Stimulated activated memory B cell treated with anti-CD40 and anti-IgM and Interleukin-4, amounts not matched to agents 10 μg/mL and 1 μg/mL and 100 μg/mL, for 72 hours (primary cell): Measurements from ENCODE around the gene CD300LF.

Experiments used
- ATAC-seq: fragments of 150-1000 bp; cut with Tn5 transposase; 2 replicates; pipeline ENCODE4 v1.10.0; 2021
- H3K27ac Mint-ChIP-seq: one replicate; pipeline ENCODE4 v1.8.0; 2022; ENCODE audit warnings: mild to moderate bottlenecking, mixed read lengths
- H3K27me3 Mint-ChIP-seq: one replicate; pipeline ENCODE4 v1.8.0; 2022; ENCODE audit warnings: mixed read lengths
- H3K36me3 Mint-ChIP-seq: one replicate; pipeline ENCODE4 v1.8.0; 2022; ENCODE audit warnings: mixed read lengths
- H3K4me1 Mint-ChIP-seq: one replicate; pipeline ENCODE4 v1.8.0; 2022; ENCODE audit warnings: mixed read lengths
- H3K4me3 Mint-ChIP-seq: one replicate; pipeline ENCODE4 v1.8.0; 2022; ENCODE audit warnings: mild to moderate bottlenecking, moderate library complexity, mixed read lengths
- H3K9me3 Mint-ChIP-seq: one replicate; pipeline ENCODE4 v1.8.0; 2022; ENCODE audit warnings: mixed read lengths

The CD300LF gene

DNA sequence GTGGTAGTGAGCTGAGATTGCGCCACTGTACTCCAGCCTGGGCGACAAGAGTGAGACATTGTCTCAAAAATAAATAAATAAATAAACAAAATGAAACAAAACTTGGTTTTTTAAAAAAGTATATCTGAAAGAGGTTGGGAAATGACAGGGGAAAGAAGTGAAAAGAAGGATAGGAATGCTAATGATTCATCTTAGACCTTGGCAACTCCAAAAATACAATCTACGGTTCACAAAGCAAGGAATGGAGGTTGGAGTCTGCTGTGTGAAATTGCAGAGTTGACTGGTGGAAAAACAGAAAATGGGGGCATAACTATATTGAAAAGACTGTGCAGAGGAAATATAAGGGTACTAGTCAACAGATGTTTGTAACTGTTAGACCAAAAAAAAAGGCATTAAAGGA is 49.2 kb downstream of the CD300LF start:
- peaks cover 56% of the 10 kb centered on the region for H3K27me3 Mint-ChIP-seq

DNA sequence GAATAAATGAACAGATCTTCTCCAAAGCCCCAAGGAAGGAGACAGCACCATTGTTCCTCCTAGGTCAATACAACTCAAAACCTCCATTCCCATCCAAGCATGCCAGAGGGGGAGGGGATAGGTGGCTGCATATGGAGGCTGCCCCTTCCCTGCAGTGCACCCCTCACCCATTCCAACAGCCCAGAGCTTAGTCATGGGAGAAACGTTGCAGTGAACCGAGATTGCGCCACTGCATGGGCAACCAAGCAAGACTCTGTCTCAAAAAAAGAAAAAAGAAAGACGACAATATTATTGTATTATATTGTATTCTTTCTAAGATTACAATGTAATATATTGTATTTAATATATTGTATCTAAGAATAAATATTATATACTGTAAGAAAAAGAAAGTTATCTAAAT is 52.8 kb downstream of the CD300LF start:
- H3K4me1 Mint-ChIP-seq: peaks cover 15% of the 10 kb centered on the region
- peaks cover 65% of the 10 kb centered on the region for H3K27me3 Mint-ChIP-seq
- H3K4me3 Mint-ChIP-seq: no peak overlapping the region
- H3K36me3 Mint-ChIP-seq: peaks cover 7% of the 10 kb centered on the region
- ATAC-seq: no peak
- H3K9me3 Mint-ChIP-seq: peaks cover 3% of the 10 kb centered on the region
- H3K27ac Mint-ChIP-seq: no peak overlapping the region

More for the DNA sequence above, 49.2 kb downstream of the CD300LF start:
- no peak for ATAC-seq
- H3K9me3 Mint-ChIP-seq: peaks cover 3% of the 10 kb centered on the region
- H3K36me3 Mint-ChIP-seq: peaks cover 7% of the 10 kb centered on the region
- H3K27ac Mint-ChIP-seq: no peak overlapping the region
- H3K4me1 Mint-ChIP-seq: peaks cover 6% of the 10 kb centered on the region
- no peak overlapping the region for H3K4me3 Mint-ChIP-seq

DNA sequence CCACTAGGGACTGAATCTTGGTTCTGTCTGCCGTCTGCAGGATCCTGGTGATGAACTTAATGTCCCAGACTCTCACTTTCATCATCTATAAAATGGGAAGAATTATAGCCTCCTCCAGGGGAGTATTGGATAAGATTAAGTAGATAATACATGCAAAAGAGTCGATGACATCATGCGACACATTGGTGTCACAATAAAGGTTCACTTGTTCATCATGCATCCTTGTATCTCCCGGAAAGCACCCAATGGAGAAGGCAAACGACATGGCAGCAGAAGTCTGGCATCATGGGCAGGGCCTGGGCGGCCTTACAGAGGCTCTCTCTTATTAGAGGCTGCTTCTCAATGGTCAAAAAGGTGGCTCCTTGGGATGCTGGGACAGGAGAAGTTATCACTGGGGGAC is 54.1 kb downstream of the CD300LF start:
- ATAC-seq: no peak
- peaks cover 68% of the 10 kb centered on the region for H3K27me3 Mint-ChIP-seq
- H3K9me3 Mint-ChIP-seq: peaks cover 3% of the 10 kb centered on the region
- peaks cover 7% of the 10 kb centered on the region for H3K36me3 Mint-ChIP-seq
- H3K27ac Mint-ChIP-seq: no peak overlapping the region
- H3K4me1 Mint-ChIP-seq: peaks cover 12% of the 10 kb centered on the region
- no peak overlapping the region for H3K4me3 Mint-ChIP-seq

DNA sequence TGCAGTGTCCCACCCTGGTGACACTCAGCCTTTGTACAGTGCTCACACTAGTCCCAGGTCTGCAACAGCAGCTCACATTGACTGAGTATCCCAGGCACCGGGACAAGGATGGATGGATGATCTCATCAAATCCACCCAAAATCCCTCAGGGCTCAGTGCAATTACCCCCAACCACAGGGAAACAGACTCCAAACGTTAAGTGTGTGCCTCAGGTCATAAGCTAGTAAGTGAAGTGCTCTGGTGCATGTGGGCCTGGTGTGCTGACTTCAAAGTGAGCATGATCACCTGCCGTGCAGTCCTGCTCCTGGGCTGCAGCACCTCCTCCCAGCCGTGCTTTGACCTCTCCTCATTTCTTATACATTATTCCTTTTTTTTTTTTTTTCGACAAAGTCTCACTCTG is 58.0 kb downstream of the CD300LF start:
- no peaks in the 10 kb centered on the region for H3K9me3 Mint-ChIP-seq
- H3K36me3 Mint-ChIP-seq: no peaks in the 10 kb centered on the region
- H3K27ac Mint-ChIP-seq: no peak overlapping the region
- peaks cover 9% of the 10 kb centered on the region for H3K4me1 Mint-ChIP-seq
- peaks cover 69% of the 10 kb centered on the region for H3K27me3 Mint-ChIP-seq
- no peak overlapping the region for H3K4me3 Mint-ChIP-seq
- ATAC-seq: no peak

DNA sequence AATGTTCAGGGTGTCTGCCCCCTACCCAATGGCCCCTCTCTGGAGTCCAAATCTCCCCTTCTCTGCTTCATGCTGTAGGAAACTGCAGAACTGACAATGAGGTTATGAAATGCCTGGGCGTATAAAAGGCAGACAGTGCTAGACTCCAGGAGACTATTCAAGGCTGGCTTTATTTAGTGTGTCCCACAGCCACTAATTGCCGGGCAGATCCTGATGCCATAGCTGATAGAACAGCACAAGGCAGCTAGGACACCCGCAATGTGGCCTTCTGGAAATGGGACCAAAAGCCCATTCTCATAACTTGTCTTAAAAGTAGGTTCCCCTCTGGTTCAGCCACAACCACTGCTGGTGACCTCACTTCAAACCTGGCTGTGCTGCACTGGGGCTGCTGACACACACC is 60.7 kb downstream of the CD300LF start:
- Mint-ChIP-seq H3K9me3 (no peaks in the 10 kb centered on the region), H3K27me3 (peaks cover 67% of the 10 kb centered on the region), H3K4me1 (peaks cover under 1% of the 10 kb centered on the region), H3K36me3 (no peaks in the 10 kb centered on the region), H3K27ac (no peak overlapping the region), H3K4me3 (no peak overlapping the region)
- ATAC-seq: no peak

DNA sequence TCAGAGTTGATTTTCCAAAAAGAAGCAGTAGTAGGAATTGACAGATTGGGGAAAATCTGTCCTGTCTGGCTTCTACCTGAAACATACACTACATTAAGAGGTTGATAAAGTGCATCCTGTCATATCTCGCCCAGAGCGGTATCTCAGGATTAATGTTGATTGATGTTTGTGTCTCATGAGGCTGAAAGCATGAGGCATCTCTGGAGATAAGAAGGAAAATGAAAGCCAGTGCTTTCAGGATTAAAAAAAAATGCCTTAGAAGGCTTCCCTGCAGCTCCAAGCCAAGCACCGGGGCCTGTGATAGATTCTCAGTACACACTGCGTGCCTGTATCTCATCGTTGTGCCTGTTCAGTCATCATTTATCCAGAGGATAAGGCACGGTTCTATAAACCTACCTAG is 62.8 kb downstream of the CD300LF start:
- H3K27me3 Mint-ChIP-seq: peaks cover 80% of the 10 kb centered on the region
- no peaks in the 10 kb centered on the region for H3K36me3 Mint-ChIP-seq
- ATAC-seq: no peak
- no peaks in the 10 kb centered on the region for H3K9me3 Mint-ChIP-seq
- H3K27ac Mint-ChIP-seq: no peak overlapping the region
- peaks cover 14% of the 10 kb centered on the region for H3K4me1 Mint-ChIP-seq
- no peak overlapping the region for H3K4me3 Mint-ChIP-seq

DNA sequence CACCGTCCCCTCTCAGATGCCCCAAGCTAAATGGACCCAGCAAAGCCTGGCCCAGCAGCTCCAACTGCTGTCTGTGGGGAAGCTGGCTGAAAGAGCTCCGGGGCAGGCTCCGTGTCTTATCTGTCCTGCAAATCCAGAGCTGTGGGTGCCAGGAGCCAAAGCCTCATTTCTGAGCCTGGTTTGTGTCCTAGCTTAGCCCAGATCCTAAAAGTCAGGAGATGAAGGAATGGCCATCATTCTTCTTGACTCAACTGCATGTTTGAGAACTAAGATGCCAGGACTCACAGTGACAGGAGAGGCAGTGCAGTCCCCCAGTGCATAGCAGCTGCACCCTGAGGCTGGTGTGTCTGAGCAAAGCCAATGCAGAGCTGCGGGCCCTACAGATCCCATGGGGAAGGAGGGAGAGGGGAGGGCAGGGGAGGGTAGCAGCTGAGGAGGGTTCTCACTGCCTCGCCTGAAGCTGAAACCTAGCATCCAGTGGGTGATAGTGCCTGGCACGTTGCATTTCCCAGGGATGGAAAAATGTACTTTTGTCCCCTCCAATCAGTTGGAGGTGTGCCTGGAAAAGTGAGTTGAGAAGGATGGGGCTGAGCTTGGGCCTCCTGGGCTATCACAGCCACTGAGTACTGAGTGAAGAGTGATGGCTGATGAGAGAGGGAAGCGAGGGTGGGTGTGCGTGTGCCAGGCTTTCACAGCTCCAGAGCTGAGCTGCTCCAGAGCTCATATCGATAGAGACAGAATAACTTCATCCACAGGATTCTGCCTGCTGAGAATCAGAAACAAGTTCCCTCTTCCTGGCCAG is 64.7 kb downstream of the CD300LF start:
- no peaks in the 10 kb centered on the region for H3K36me3 Mint-ChIP-seq
- H3K27ac Mint-ChIP-seq: no peak overlapping the region
- H3K27me3 Mint-ChIP-seq: peaks cover 78% of the 10 kb centered on the region
- ATAC-seq: no peak
- H3K4me1 Mint-ChIP-seq: peaks cover 30% of the 10 kb centered on the region
- no peaks in the 10 kb centered on the region for H3K9me3 Mint-ChIP-seq
- H3K4me3 Mint-ChIP-seq: no peak overlapping the region

DNA sequence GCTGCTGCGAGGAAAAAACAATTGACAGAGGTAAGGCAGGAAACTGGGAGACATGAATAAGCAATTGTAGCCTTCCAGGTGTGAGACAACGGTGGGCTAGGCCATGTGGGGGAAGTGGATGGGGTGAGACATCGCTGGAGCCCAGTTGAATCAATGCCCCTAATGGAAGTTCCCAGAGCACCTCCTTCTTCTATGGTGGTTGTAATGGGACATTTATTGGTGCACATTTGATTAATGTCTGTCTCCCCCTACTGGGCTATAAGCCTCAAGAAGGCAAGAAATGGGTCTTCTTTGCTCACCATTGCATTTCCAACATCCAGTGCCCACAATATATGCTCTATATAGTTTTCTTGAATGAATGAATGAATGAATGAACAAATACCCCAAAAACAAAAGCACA is 66.5 kb downstream of the CD300LF start:
- Mint-ChIP-seq H3K9me3 (no peaks in the 10 kb centered on the region), H3K4me3 (no peak overlapping the region), H3K27me3 (peaks cover 63% of the 10 kb centered on the region), H3K4me1 (peaks cover 48% of the 10 kb centered on the region), H3K27ac (peak overlapping the region; percentile 18), H3K36me3 (no peaks in the 10 kb centered on the region)
- no peak for ATAC-seq

DNA sequence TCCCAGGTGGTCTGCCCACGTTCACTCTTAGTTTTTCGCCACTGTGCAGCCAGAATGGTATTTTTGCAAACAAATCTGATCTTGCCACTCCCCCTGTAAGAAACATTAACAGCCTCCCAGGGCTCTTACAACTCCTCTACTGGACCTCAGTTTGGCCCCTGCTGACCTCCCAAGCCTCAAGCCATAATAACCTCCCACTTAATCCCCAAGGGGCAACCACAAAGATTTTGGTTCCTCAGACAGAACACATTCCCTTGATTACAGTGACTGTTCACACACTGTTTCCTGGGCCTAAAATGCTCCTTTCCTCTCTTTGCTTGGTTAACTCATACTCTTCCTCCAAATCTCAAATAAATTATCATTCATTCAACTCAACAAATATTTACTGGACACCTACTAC is 67.7 kb downstream of the CD300LF start:
- no peaks in the 10 kb centered on the region for H3K36me3 Mint-ChIP-seq
- peaks cover 51% of the 10 kb centered on the region for H3K27me3 Mint-ChIP-seq
- peak overlapping the region; percentile 4 for H3K27ac Mint-ChIP-seq
- no peak for ATAC-seq
- H3K4me3 Mint-ChIP-seq: no peak overlapping the region
- H3K9me3 Mint-ChIP-seq: no peaks in the 10 kb centered on the region
- H3K4me1 Mint-ChIP-seq: peaks cover 61% of the 10 kb centered on the region

DNA sequence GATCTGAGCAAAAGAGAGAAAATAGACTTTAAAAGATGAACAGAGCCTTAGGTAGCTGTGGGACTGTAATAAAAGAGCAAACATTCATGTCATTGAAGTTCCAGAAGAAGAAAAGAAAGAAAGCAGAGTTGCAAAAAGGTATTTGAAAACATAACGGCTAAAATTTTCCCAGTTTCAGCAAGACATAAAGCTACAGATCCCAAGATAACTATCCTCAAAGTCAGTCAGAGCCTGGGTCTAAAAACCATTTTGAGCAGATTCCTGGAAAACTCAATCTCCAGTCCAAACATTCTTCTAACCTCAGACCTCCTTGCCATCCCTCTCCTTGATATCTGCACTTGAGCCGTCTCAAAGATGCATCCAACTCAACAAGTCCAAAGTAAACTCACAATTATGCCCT is 68.3 kb downstream of the CD300LF start:
- H3K4me1 Mint-ChIP-seq: peaks cover 67% of the 10 kb centered on the region
- H3K27me3 Mint-ChIP-seq: peaks cover 47% of the 10 kb centered on the region
- no peaks in the 10 kb centered on the region for H3K36me3 Mint-ChIP-seq
- no peaks in the 10 kb centered on the region for H3K9me3 Mint-ChIP-seq
- H3K27ac Mint-ChIP-seq: peak overlapping the region; percentile 4
- no peak for ATAC-seq
- H3K4me3 Mint-ChIP-seq: no peak overlapping the region
